Measurements from ENCODE around the gene IL36G.

Gene IL36G

GRCh38 chr2:112973156-112973555 is 4.7 kb upstream of the IL36G start:
- no peak overlapping the region for H3K9ac ChIP-seq (ENCODE audit: low read length)
- peaks cover 29% of the 10 kb centered on the region for H3K27me3 ChIP-seq (ENCODE audit: control insufficient read depth, insufficient read depth, low read length)
- no peaks in the 10 kb centered on the region for H3K36me3 ChIP-seq (ENCODE audit: control insufficient read depth, insufficient read depth, low read length)
- no peaks in the 10 kb centered on the region for H3K9me3 ChIP-seq (ENCODE audit: control insufficient read depth, insufficient read depth, low read depth, low read length)
- no peaks in the 10 kb centered on the region for H3K4me1 ChIP-seq (ENCODE audit: control insufficient read depth, insufficient read depth, low read length)
- H3K4me3 ChIP-seq (ENCODE audit: low read depth, low read length) = no peak overlapping the region
- H3K27ac ChIP-seq (ENCODE audit: low read depth, low read length) = no peak overlapping the region

- Histone ChIP-seq H3K9me3 (ENCODE audit: control insufficient read depth, insufficient read depth, low read depth, low read length) (no peaks in the 10 kb centered on the region), H3K27me3 (ENCODE audit: control insufficient read depth, insufficient read depth, low read length) (peaks cover 40% of the 10 kb centered on the region), H3K4me3 (ENCODE audit: low read depth, low read length) (no peak overlapping the region), H3K4me1 (ENCODE audit: control insufficient read depth, insufficient read depth, low read length) (no peaks in the 10 kb centered on the region), H3K27ac (ENCODE audit: low read depth, low read length) (no peak overlapping the region), H3K9ac (ENCODE audit: low read length) (no peak overlapping the region), H3K36me3 (ENCODE audit: control insufficient read depth, insufficient read depth, low read length) (no peaks in the 10 kb centered on the region)
These were observed 1.9 kb downstream of the IL36G start for GRCh38 chr2:112979731-112980130.

- Histone ChIP-seq H3K36me3 (ENCODE audit: control insufficient read depth, insufficient read depth, low read length) (no peaks in the 10 kb centered on the region), H3K4me1 (ENCODE audit: control insufficient read depth, insufficient read depth, low read length) (no peaks in the 10 kb centered on the region), H3K9me3 (ENCODE audit: control insufficient read depth, insufficient read depth, low read depth, low read length) (no peaks in the 10 kb centered on the region), H3K9ac (ENCODE audit: low read length) (no peak overlapping the region), H3K4me3 (ENCODE audit: low read depth, low read length) (no peak overlapping the region), H3K27me3 (ENCODE audit: control insufficient read depth, insufficient read depth, low read length) (peaks cover 40% of the 10 kb centered on the region), H3K27ac (ENCODE audit: low read depth, low read length) (no peak overlapping the region)
These were observed 2.7 kb downstream of the IL36G start for GRCh38 chr2:112980537-112980936.

DNA sequence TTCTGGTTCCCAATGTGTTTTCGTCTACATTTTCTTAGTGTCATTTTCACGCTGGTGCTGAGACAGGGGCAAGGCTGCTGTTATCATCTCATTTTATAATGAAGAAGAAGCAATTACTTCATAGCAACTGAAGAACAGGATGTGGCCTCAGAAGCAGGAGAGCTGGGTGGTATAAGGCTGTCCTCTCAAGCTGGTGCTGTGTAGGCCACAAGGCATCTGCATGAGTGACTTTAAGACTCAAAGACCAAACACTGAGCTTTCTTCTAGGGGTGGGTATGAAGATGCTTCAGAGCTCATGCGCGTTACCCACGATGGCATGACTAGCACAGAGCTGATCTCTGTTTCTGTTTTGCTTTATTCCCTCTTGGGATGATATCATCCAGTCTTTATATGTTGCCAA is 7.3 kb downstream of the IL36G start:
- no peak overlapping the region for H3K4me3 ChIP-seq (ENCODE audit: low read depth, low read length)
- H3K36me3 ChIP-seq (ENCODE audit: control insufficient read depth, insufficient read depth, low read length) = no peaks in the 10 kb centered on the region
- peaks cover 25% of the 10 kb centered on the region; the same call in 1 of the 2 replicates for H3K27me3 ChIP-seq (ENCODE audit: control insufficient read depth, insufficient read depth, low read length)
- no peak overlapping the region for H3K9ac ChIP-seq (ENCODE audit: low read length)
- H3K9me3 ChIP-seq (ENCODE audit: control insufficient read depth, insufficient read depth, low read depth, low read length) = no peaks in the 10 kb centered on the region; the same call in 1 of the 2 replicates
- H3K27ac ChIP-seq (ENCODE audit: low read depth, low read length) = no peak overlapping the region
- no peaks in the 10 kb centered on the region for H3K4me1 ChIP-seq (ENCODE audit: control insufficient read depth, insufficient read depth, low read length)

DNA sequence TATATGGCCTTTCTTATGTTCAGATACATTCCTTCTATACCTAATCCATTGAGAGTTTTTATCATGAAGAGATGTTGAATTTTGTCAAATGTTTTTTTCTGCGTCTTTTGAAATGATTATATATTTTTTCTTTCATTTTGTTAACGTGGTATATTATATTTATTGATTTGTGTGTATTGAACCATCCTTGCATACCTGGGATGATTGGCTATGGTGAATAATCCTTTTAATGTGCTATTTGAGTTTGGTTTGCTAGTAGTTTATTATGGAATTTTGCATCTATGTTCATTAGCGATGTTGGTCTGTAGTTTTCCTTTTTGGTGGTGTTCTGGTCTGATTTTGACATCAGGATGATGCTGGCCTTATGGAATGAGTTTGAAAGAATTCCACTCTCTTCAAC is 11.8 kb downstream of the IL36G start:
- peaks cover 3% of the 10 kb centered on the region; the same call in 1 of the 2 replicates for H3K9me3 ChIP-seq (ENCODE audit: control insufficient read depth, insufficient read depth, low read depth, low read length)
- H3K36me3 ChIP-seq (ENCODE audit: control insufficient read depth, insufficient read depth, low read length) = no peaks in the 10 kb centered on the region
- no peak overlapping the region for H3K27ac ChIP-seq (ENCODE audit: low read depth, low read length)

GRCh38 chr2:112993831-112994230 is 16.0 kb downstream of the IL36G start:
- Histone ChIP-seq H3K9me3 (ENCODE audit: control insufficient read depth, insufficient read depth, low read depth, low read length) (peaks cover 3% of the 10 kb centered on the region; the same call in 1 of the 2 replicates), H3K9ac (ENCODE audit: low read length) (no peak overlapping the region), H3K4me3 (ENCODE audit: low read depth, low read length) (no peak overlapping the region), H3K4me1 (ENCODE audit: control insufficient read depth, insufficient read depth, low read length) (no peaks in the 10 kb centered on the region), H3K36me3 (ENCODE audit: control insufficient read depth, insufficient read depth, low read length) (no peaks in the 10 kb centered on the region), H3K27ac (ENCODE audit: low read depth, low read length) (no peak overlapping the region), H3K27me3 (ENCODE audit: control insufficient read depth, insufficient read depth, low read length) (peaks cover 4% of the 10 kb centered on the region; the same call in 1 of the 2 replicates)

More for the DNA sequence above, 11.8 kb downstream of the IL36G start:
- no peak overlapping the region for H3K4me3 ChIP-seq (ENCODE audit: low read depth, low read length)
- H3K4me1 ChIP-seq (ENCODE audit: control insufficient read depth, insufficient read depth, low read length) = no peaks in the 10 kb centered on the region
- no peak overlapping the region for H3K9ac ChIP-seq (ENCODE audit: low read length)
- peaks cover 3% of the 10 kb centered on the region; the same call in 1 of the 2 replicates for H3K27me3 ChIP-seq (ENCODE audit: control insufficient read depth, insufficient read depth, low read length)

GRCh38 chr2:112994648-112995047 is 16.8 kb downstream of the IL36G start:
- Histone ChIP-seq H3K9me3 (ENCODE audit: control insufficient read depth, insufficient read depth, low read depth, low read length) (peaks cover 9% of the 10 kb centered on the region), H3K9ac (ENCODE audit: low read length) (no peak overlapping the region), H3K36me3 (ENCODE audit: control insufficient read depth, insufficient read depth, low read length) (no peaks in the 10 kb centered on the region), H3K4me1 (ENCODE audit: control insufficient read depth, insufficient read depth, low read length) (no peaks in the 10 kb centered on the region), H3K27ac (ENCODE audit: low read depth, low read length) (no peak overlapping the region), H3K4me3 (ENCODE audit: low read depth, low read length) (no peak overlapping the region), H3K27me3 (ENCODE audit: control insufficient read depth, insufficient read depth, low read length) (peaks cover 4% of the 10 kb centered on the region; the same call in 1 of the 2 replicates)

GRCh38 chr2:112995346-112995920 is 17.6 kb downstream of the IL36G start:
- Histone ChIP-seq H3K4me1 (ENCODE audit: control insufficient read depth, insufficient read depth, low read length) (no peaks in the 10 kb centered on the region), H3K9ac (ENCODE audit: low read length) (no peak overlapping the region), H3K27ac (ENCODE audit: low read depth, low read length) (no peak overlapping the region), H3K27me3 (ENCODE audit: control insufficient read depth, insufficient read depth, low read length) (peaks cover 4% of the 10 kb centered on the region; the same call in 1 of the 2 replicates), H3K4me3 (ENCODE audit: low read depth, low read length) (no peak overlapping the region), H3K9me3 (ENCODE audit: control insufficient read depth, insufficient read depth, low read depth, low read length) (peaks cover 17% of the 10 kb centered on the region), H3K36me3 (ENCODE audit: control insufficient read depth, insufficient read depth, low read length) (no peaks in the 10 kb centered on the region)

DNA sequence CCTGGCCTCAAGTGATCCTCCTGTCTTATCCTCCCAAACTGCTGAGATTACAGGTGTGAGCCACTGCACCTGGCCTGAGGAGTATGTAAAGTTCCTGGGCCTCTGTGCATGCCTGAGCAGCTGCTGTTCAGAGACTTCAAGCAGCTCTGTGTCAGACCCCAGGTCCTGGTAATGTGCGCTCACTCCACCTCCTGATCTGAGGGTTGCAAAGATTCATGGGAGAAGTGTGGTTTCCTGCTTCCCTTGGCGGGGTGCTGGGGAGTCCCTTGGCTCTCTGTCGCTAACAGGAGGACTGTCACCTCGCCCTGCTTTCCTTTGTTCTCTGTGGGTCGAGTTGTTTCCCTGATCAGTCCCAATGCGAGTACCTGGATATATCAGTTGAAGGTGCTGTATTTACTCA is 18.8 kb downstream of the IL36G start:
- no peak overlapping the region for H3K9ac ChIP-seq (ENCODE audit: low read length)
- H3K27me3 ChIP-seq (ENCODE audit: control insufficient read depth, insufficient read depth, low read length) = peaks cover 4% of the 10 kb centered on the region; the same call in 1 of the 2 replicates
- H3K4me3 ChIP-seq (ENCODE audit: low read depth, low read length) = no peak overlapping the region
- no peaks in the 10 kb centered on the region for H3K4me1 ChIP-seq (ENCODE audit: control insufficient read depth, insufficient read depth, low read length)
- no peaks in the 10 kb centered on the region for H3K36me3 ChIP-seq (ENCODE audit: control insufficient read depth, insufficient read depth, low read length)
- peaks cover 21% of the 10 kb centered on the region for H3K9me3 ChIP-seq (ENCODE audit: control insufficient read depth, insufficient read depth, low read depth, low read length)
- H3K27ac ChIP-seq (ENCODE audit: low read depth, low read length) = no peak overlapping the region

DNA sequence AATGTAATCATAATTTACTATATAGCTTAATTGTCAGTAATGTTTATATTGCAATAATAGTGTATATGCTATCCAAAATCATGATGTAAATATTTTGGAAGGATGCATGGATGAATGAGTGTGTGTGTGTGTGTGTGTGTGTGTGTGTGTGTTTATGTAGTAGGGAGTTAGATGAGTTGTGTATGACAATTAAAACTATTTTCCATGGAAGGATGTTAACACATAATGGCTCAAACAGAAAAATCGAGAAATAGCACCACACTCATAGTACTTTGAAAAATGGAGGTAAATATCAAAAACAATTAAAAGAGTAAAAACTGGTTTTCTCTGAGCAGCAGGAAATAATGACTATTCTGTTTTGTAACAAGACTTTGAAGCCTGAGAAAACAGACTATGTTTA is 19.3 kb downstream of the IL36G start:
- H3K4me3 ChIP-seq (ENCODE audit: low read depth, low read length) = no peak overlapping the region
- peaks cover 4% of the 10 kb centered on the region; the same call in 1 of the 2 replicates for H3K27me3 ChIP-seq (ENCODE audit: control insufficient read depth, insufficient read depth, low read length)
- H3K9ac ChIP-seq (ENCODE audit: low read length) = no peak overlapping the region
- H3K9me3 ChIP-seq (ENCODE audit: control insufficient read depth, insufficient read depth, low read depth, low read length) = peaks cover 21% of the 10 kb centered on the region
- no peak overlapping the region for H3K27ac ChIP-seq (ENCODE audit: low read depth, low read length)
- no peaks in the 10 kb centered on the region for H3K4me1 ChIP-seq (ENCODE audit: control insufficient read depth, insufficient read depth, low read length)
- no peaks in the 10 kb centered on the region for H3K36me3 ChIP-seq (ENCODE audit: control insufficient read depth, insufficient read depth, low read length)

- Histone ChIP-seq H3K27ac (ENCODE audit: low read depth, low read length) (no peak overlapping the region), H3K4me3 (ENCODE audit: low read depth, low read length) (no peak overlapping the region), H3K9me3 (ENCODE audit: control insufficient read depth, insufficient read depth, low read depth, low read length) (peaks cover 26% of the 10 kb centered on the region), H3K27me3 (ENCODE audit: control insufficient read depth, insufficient read depth, low read length) (no peaks in the 10 kb centered on the region; the same call in 1 of the 2 replicates), H3K9ac (ENCODE audit: low read length) (no peak overlapping the region), H3K4me1 (ENCODE audit: control insufficient read depth, insufficient read depth, low read length) (no peaks in the 10 kb centered on the region), H3K36me3 (ENCODE audit: control insufficient read depth, insufficient read depth, low read length) (no peaks in the 10 kb centered on the region)
These were observed 22.6 kb downstream of the IL36G start for GRCh38 chr2:113000436-113000835.
